T-cell (primary cell): Measurements from ENCODE around the gene AEBP1. TPM values are rescaled to one million over a fixed set of nuclear protein-coding genes. Genes with fewer than 3 reads are reported as not detected.

ENCODE experiments used
- ATAC-seq, 4 experiments: fragments of 200-7000 bp in 3 of 4; fragments of 150-1000 bp in 1 of 4; cut with Tn5 transposase; replicated peaks in 1 of 4; 1 replicate in 3 of 4; 2 replicates in 1 of 4; pipeline ENCODE4 v1.10.0; 2021; ENCODE audit warnings: moderate library complexity in 3 of 4, mild to moderate bottlenecking in 2 of 4, moderate number of reproducible peaks in 1 of 4
- CTCF ChIA-PET, 2 donors: fragments of 300-600 bp; sonication (Branson Sonifier 250); formaldehyde crosslinking; loops; one replicate each; lab custom pipeline; 2022; ENCODE audit warnings: antibody characterized with exemption in 2 of 2; lab: Charles Lee
- POLR2A ChIA-PET, 2 donors: fragments of 300-600 bp; sonication (Branson Sonifier 250); formaldehyde crosslinking; loops; one replicate each; lab custom pipeline; 2022; ENCODE audit warnings: antibody characterized with exemption in 2 of 2; lab: Charles Lee
- DNase-seq, 35 experiments: peaks; one replicate each; pipeline versions ENCODE4 v3.0.0 to v3.0.0-alpha.2; 2013 to 2023
- H3K27ac ChIP-seq: one replicate; pipeline ENCODE4 v1.5.1; 2013; ENCODE audit warnings: low read length
- H3K27me3 ChIP-seq, 2 experiments: replicated peaks in 1 of 2; 1 replicate in 1 of 2; 2 replicates in 1 of 2; pipeline versions ENCODE4 v1.6.1 to v1.7.0; 2013; ENCODE audit warnings: low read length in 1 of 2, mixed read lengths in 1 of 2; ENCODE audit not compliant: control insufficient read depth in 2 of 2, insufficient read depth in 2 of 2; ENCODE audit errors: extremely low read depth in 1 of 2
- H3K36me3 ChIP-seq, 2 donors: 1 replicate in 1 of 2; 2 replicates in 1 of 2; pipeline versions ENCODE4 v1.6.1 to v1.7.0; 2013; ENCODE audit warnings: low read length in 1 of 2; ENCODE audit not compliant: control insufficient read depth in 2 of 2, insufficient read depth in 1 of 2; ENCODE audit errors: extremely low read depth in 1 of 2
- H3K4me1 ChIP-seq, 2 experiments: 1 replicate in 1 of 2; 2 replicates in 1 of 2; pipeline versions ENCODE4 v1.6.1 to v1.7.0; 2013; ENCODE audit warnings: low read length in 2 of 2, mixed read lengths in 1 of 2; ENCODE audit not compliant: insufficient read depth in 2 of 2, control insufficient read depth in 1 of 2; ENCODE audit errors: extremely low read depth in 1 of 2
- H3K4me3 ChIP-seq, 2 donors: 1 replicate in 1 of 2; 2 replicates in 1 of 2; pipeline versions ENCODE4 v1.5.1 to v1.7.0; 2013; ENCODE audit warnings: mild to moderate bottlenecking in 2 of 2, low read length in 1 of 2, moderate library complexity in 1 of 2; ENCODE audit not compliant: control insufficient read depth in 1 of 2; ENCODE audit errors: extremely low read depth in 1 of 2
- H3K9me3 ChIP-seq: 2 replicates; pipeline ENCODE4 v1.7.0; 2013
- H3K27ac Mint-ChIP-seq, 2 donors: one replicate each; pipeline ENCODE4 v1.8.0; 2020 to 2021; ENCODE audit warnings: mild to moderate bottlenecking in 2 of 2, mixed read lengths in 2 of 2
- H3K27me3 Mint-ChIP-seq, 2 donors: one replicate each; pipeline ENCODE4 v1.8.0; 2021 to 2022; ENCODE audit warnings: mixed read lengths in 2 of 2
- H3K36me3 Mint-ChIP-seq: one replicate; pipeline ENCODE4 v1.8.0; 2021; ENCODE audit warnings: mixed read lengths
- H3K4me1 Mint-ChIP-seq, 3 donors: one replicate each; pipeline ENCODE4 v1.8.0; 2020 to 2022; ENCODE audit warnings: mixed read lengths in 3 of 3, mild to moderate bottlenecking in 1 of 3
- H3K4me3 Mint-ChIP-seq, 3 donors: one replicate each; pipeline ENCODE4 v1.8.0; 2020 to 2022; ENCODE audit warnings: mild to moderate bottlenecking in 3 of 3, mixed read lengths in 3 of 3, moderate library complexity in 3 of 3
- H3K9me3 Mint-ChIP-seq, 3 donors: one replicate each; pipeline ENCODE4 v1.8.0; 2020 to 2022; ENCODE audit warnings: mixed read lengths in 3 of 3
- WGBS: methylation state at CpG from one replicate; pipeline ENCODE4 v1.1.5; 2013; ENCODE audit warnings: missing lambda C conversion rate; ENCODE audit not compliant: insufficient coverage; 5-methylcytosine and 5-hydroxymethylcytosine counted together
- total RNA-seq, 35 experiments: library from RNA in 6 of 35; stranded (reverse) in 6 of 35; fragments of 120-200 nt in 1 of 35; gene quantifications; one replicate each; pipeline versions ENCODE4 v1.2.1 to v1.2.4 and lab custom pipeline; 2013 to 2026

The AEBP1 gene
- total RNA-seq, 5 donors from 2014 or later (not counting 1 experiment from before 2014, with no cell fraction given), result 18.1 to 28.4 (median 23.1) TPM

DNA sequence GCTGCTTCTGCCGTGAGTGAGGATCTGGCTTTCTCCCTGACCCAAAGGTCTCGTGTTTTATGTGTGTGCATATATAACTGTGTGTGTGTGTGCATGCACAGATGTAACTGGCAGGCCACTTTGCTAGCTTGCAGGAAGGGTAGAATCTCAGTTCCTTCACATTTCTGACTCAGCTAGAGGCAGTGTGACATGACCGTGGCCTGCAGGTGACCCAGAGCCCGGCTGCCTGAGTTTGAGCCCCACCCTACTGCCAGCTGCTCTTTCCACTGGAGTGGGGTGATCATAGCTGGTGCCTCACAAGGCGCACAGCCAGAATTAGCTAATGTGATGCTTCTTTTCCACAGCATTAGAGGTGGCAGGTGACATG is 46.3 kb downstream of the AEBP1 start:
- 63% methylated on average over 3 of the region's 5 CpGs for WGBS
- Mint-ChIP-seq H3K4me3 (no peak overlapping the region), H3K4me1 (peaks cover under 1 to 7% (median 4%) of the 10 kb centered on the region in 3 donors), H3K27me3 (peaks cover 0 to 6% of the 10 kb centered on the region in 2 donors), H3K36me3 (no peaks in the 10 kb centered on the region), H3K27ac (no peak overlapping the region), H3K9me3 (no peaks in the 10 kb centered on the region)
- Histone ChIP-seq H3K9me3 (no peaks in the 10 kb centered on the region), H3K4me1 (peaks cover 4 to 13% of the 10 kb centered on the region in 2 experiments), H3K27ac (no peak overlapping the region), H3K4me3 (no peak overlapping the region), H3K36me3 (no peaks in the 10 kb centered on the region), H3K27me3 (peaks cover 0 to 20% of the 10 kb centered on the region in 2 experiments)
- ChIA-PET POLR2A (no interaction called here), CTCF (no interaction called here)
- DNase-seq (no peak), ATAC-seq (no peak)

DNA sequence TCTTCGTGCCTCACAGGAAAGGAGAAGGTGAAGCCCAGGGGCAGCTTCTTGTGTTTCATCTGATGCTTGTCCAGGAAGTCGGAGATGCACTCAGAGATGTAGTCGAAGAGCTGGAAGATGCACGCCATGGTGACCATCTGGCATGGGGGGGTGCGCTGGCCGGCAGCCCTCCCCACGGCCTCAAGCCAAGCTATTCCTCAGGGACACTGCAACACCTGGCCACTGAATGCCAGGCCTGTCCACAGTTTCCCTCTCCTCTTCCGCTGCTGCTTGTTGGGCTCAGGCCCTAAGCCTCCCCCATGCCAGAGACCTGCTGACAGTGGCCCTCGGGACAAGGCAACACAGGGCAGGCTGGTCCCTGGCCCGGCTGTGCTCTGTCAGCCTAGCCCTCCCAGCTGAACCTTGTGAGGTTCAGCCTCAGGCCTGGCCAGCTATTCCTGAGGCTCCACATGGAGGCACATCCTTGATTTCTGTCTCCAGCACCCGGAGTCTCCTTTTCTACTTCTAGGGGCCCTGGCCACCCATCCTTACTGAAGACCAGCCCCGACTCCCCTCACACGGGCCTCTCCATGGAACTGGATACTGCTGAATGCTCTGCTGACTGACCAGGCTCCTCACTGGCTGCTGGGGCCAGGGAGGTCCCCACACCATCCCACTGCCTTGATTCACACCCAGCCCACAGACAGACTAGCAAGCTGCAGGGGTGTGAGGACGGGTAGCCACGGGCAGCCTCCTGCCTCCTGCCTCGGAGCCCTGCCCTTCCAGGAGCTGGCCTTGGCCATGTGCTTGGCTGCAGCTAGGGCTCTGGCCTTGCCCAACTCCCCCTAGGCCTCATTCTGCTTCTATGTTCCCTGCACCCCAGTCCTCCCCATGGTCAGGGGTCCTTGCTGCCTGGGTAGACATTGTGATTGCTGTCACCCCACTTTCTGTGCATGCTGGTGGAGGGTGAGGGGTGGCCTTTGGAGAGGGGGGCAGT is 47.1 kb downstream of the AEBP1 start:
- DNase-seq, result no peak
- Histone ChIP-seq H3K27me3 (peaks cover 0 to 17% of the 10 kb centered on the region in 2 experiments), H3K4me1 (peaks cover 0 to 6% of the 10 kb centered on the region in 2 experiments), H3K36me3 (no peaks in the 10 kb centered on the region), H3K27ac (no peak overlapping the region), H3K4me3 (no peak overlapping the region), H3K9me3 (no peaks in the 10 kb centered on the region)
- ATAC-seq, result no peak
- Mint-ChIP-seq H3K36me3 (no peaks in the 10 kb centered on the region), H3K27me3 (peaks cover 0 to 5% of the 10 kb centered on the region in 2 donors), H3K4me1 (peaks cover 0 to 3% (median 3%) of the 10 kb centered on the region in 3 donors), H3K4me3 (no peak overlapping the region), H3K9me3 (no peaks in the 10 kb centered on the region), H3K27ac (no peak overlapping the region)
- WGBS, result 87% methylated on average over 15 of the region's 16 CpGs
- ChIA-PET POLR2A (no interaction called here), CTCF (no interaction called here)

DNA sequence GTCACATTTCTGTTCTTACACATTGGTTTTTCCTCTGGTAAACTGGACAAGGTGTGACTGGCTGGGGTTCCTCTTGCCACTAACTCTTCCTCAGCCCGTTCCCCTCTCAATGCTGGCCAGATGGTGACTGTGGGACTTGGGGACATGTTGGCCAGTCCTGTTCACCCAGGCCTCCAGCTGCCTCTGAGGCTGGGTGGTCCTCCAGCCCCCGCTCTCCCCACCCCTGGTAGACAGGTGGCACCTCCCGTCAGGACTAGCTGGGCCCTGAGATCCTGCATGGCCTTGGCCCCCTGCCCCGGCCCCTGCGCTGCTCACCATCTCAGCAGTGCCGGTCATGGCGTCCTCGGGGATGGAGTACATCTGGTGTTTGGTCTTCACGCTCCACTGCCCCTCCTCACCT is 47.8 kb downstream of the AEBP1 start:
- Mint-ChIP-seq H3K36me3 (no peaks in the 10 kb centered on the region), H3K4me1 (no peaks in the 10 kb centered on the region), H3K9me3 (no peaks in the 10 kb centered on the region), H3K27ac (no peak overlapping the region), H3K4me3 (no peak overlapping the region), H3K27me3 (no peaks in the 10 kb centered on the region)
- no peak for ATAC-seq
- peaks cover 0 to 11% of the 10 kb centered on the region in 2 experiments for H3K27me3 ChIP-seq
- CTCF ChIA-PET, result interaction anchor here in 1 of 2 donors (0.7 kb wide), 1 partner anchor 91 kb away, joined by 6 read pairs; no protein-coding TSS in a partner anchor
- POLR2A ChIA-PET, result no interaction called here
- no peaks in the 10 kb centered on the region for H3K9me3 ChIP-seq
- no peaks in the 10 kb centered on the region for H3K36me3 ChIP-seq
- no peaks in the 10 kb centered on the region for H3K4me1 ChIP-seq
- H3K27ac ChIP-seq, result no peak overlapping the region
- peak in 1 of 35 experiments; percentile 20 for DNase-seq
- 94% methylated on average over 8 of the region's 9 CpGs for WGBS
- H3K4me3 ChIP-seq, result no peak overlapping the region

DNA sequence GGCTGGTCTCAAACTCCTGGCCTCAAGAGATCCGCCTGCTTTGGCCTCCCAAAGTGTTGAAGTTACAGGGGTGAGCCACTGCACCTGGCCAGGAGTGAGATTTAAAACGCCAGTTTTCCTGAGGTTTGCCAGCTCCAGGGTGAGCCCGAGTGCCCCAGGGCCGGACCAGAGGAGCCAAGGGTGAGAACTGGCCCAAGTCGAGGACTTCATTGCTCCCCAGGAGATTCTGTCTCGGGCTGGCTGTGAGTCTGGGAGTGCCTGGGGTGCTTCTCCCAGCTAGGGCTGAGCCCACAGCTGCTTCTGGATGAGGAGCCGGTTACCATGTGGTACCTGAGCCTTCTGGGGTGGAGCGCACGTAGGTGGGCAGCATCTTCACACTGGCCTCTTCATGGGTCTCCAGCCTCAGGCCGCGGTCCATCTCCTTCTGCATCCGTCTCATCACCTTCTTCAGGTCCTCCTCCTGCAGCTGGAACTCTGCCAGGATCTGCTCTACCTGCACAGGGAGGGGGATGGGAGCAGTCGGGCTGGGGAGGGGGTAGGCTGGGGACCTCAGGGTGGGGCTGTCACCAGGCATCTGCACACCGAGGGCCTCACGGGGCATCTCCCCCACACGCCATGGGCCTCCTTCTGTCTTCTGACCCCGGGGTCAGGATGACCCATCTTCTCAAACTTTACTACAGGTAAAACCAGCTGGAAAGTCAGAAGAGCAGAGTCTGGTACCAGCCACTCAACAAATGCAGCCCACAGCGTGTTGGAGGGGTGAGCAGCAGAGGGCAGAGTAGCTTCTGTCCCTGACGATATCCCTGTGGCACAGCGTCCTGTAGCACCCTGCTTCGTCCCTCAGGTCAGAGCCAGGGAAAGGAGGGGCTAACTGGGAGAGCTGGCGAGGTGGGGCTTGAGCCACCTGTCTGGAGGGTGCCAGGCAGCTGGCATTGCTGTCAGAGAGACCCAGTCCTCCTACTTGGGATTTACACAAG is 49.1 kb downstream of the AEBP1 start:
- Mint-ChIP-seq H3K27me3 (no peaks in the 10 kb centered on the region), H3K4me3 (no peak overlapping the region), H3K4me1 (no peaks in the 10 kb centered on the region), H3K27ac (no peak overlapping the region), H3K9me3 (no peaks in the 10 kb centered on the region), H3K36me3 (no peaks in the 10 kb centered on the region)
- no peaks in the 10 kb centered on the region for H3K36me3 ChIP-seq
- POLR2A ChIA-PET, result interaction anchor here in 1 of 2 donors (0.6 kb wide), 1 partner anchor 485 kb away, joined by 6 read pairs; no protein-coding TSS in a partner anchor
- no peaks in the 10 kb centered on the region for H3K9me3 ChIP-seq
- CTCF ChIA-PET, result interaction anchor here in 1 of 2 donors (0.7 kb wide), 1 partner anchor 209 kb away, joined by 10 read pairs; no protein-coding TSS in a partner anchor
- no peak overlapping the region for H3K4me3 ChIP-seq
- WGBS, result 78% methylated on average over 14 of the region's 22 CpGs
- ATAC-seq, result no peak
- peaks cover 0 to 20% of the 10 kb centered on the region in 2 experiments for H3K27me3 ChIP-seq
- DNase-seq, result no peak
- no peaks in the 10 kb centered on the region for H3K4me1 ChIP-seq
- H3K27ac ChIP-seq, result no peak overlapping the region

DNA sequence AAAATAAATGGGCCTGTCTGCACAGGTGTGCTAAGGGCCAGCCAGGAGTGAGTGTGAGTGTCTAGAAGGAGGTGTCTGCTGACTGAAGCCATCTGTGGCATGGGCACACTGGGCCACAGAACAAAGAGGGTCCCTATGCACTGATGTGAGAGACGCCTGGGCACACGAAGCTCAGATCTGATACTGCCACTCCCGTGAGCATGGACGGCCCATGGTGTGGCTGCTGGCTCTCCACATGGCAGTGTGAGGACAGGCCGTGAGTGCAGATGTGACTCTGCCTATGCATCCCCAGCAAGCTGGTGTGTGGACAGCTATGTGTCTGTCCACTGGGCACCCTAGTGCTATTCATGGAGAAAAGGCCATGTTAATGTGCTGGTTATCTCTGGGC is 49.8 kb downstream of the AEBP1 start:
- no peak overlapping the region for H3K27ac Mint-ChIP-seq
- no peak for ATAC-seq
- no peaks in the 10 kb centered on the region for H3K36me3 Mint-ChIP-seq
- Histone ChIP-seq H3K9me3 (no peaks in the 10 kb centered on the region), H3K4me1 (no peaks in the 10 kb centered on the region), H3K27ac (no peak overlapping the region), H3K27me3 (peaks cover 0 to 25% of the 10 kb centered on the region in 2 experiments), H3K36me3 (no peaks in the 10 kb centered on the region), H3K4me3 (no peak overlapping the region)
- 96% methylated on average over 5 of the region's 5 CpGs for WGBS
- ChIA-PET POLR2A (no interaction called here), CTCF (no interaction called here)
- DNase-seq, result no peak
- no peaks in the 10 kb centered on the region for H3K9me3 Mint-ChIP-seq
- H3K27me3 Mint-ChIP-seq, result no peaks in the 10 kb centered on the region
- no peak overlapping the region for H3K4me3 Mint-ChIP-seq
- no peaks in the 10 kb centered on the region for H3K4me1 Mint-ChIP-seq

DNA sequence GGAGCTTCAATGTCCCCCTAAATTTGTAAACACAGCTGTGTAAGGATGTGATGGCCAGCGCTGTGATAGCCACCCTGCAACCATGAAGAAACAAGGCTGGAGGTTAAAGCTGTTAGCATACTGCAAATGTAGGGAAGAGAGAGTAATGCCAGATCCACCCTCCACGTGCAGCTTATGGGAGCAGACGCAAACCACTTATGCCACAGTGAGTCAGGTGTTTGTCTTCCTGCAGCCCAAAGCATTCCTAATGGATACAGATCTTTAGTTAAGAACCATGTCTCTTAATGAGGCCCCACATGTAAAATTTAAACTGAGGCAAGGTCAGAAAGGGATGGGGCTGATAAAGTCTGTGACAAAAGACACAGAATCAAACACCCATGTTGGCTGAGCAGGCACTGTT is 50.6 kb downstream of the AEBP1 start:
- no peaks in the 10 kb centered on the region for H3K36me3 ChIP-seq
- H3K4me3 ChIP-seq, result no peak overlapping the region
- Mint-ChIP-seq H3K27me3 (no peaks in the 10 kb centered on the region), H3K36me3 (no peaks in the 10 kb centered on the region), H3K9me3 (no peaks in the 10 kb centered on the region), H3K27ac (no peak overlapping the region), H3K4me1 (no peaks in the 10 kb centered on the region), H3K4me3 (no peak overlapping the region)
- ATAC-seq, result no peak
- 60% methylated on average over 1 of the region's 3 CpGs for WGBS
- ChIA-PET CTCF (no interaction called here), POLR2A (no interaction called here)
- H3K27ac ChIP-seq, result no peak overlapping the region
- no peaks in the 10 kb centered on the region for H3K4me1 ChIP-seq
- H3K9me3 ChIP-seq, result no peaks in the 10 kb centered on the region
- no peak for DNase-seq
- peaks cover 0 to 23% of the 10 kb centered on the region in 2 experiments for H3K27me3 ChIP-seq
